B cell (primary cell): ENCODE measurements around the gene SLC39A11. TPM values are rescaled to one million over a fixed set of nuclear protein-coding genes. Genes with fewer than 3 reads are reported as not detected.

Source experiments
- ATAC-seq: fragments of 200-7000 bp; cut with Tn5 transposase; one replicate; pipeline ENCODE4 v1.10.0; 2021; ENCODE audit warnings: low read depth, mild to moderate bottlenecking, moderate number of reproducible peaks, moderate library complexity
- CTCF ChIA-PET: fragments of 350-600 bp; sonication (Branson Sonifier 250); formaldehyde crosslinking; loops from one replicate; lab custom pipeline; 2021; ENCODE audit warnings: antibody characterized with exemption, inconsistent platforms; lab: Charles Lee
- POLR2A ChIA-PET: fragments of 350-600 bp; sonication (Branson Sonifier 250); formaldehyde crosslinking; loops from one replicate; lab custom pipeline; 2021; ENCODE audit warnings: antibody characterized with exemption; lab: Charles Lee
- DNase-seq: peaks from one replicate; pipeline ENCODE4 v3.0.0; 2013
- H2AFZ ChIP-seq: 2 replicates; pipeline ENCODE4 v1.6.1; 2012; ENCODE audit warnings: mild to moderate bottlenecking, low read depth, low read length; ENCODE audit not compliant: insufficient read depth, poor library complexity, severe bottlenecking
- H3K27ac ChIP-seq, 2 donors: 1 replicate in 1 of 2; 2 replicates in 1 of 2; pipeline ENCODE4 v1.5.1; 2012 to 2013; ENCODE audit warnings: low read length in 2 of 2, mild to moderate bottlenecking in 2 of 2, moderate library complexity in 1 of 2
- H3K27me3 ChIP-seq, 4 experiments: fragments of 200-600 bp in 1 of 4; sonication (generic) in 1 of 4; replicated peaks in 1 of 4; 1 replicate in 2 of 4; 2 replicates in 2 of 4; pipeline versions ENCODE4 v1.6.1 to v1.7.0; 2013 to 2016; ENCODE audit warnings: low read length in 3 of 4, mild to moderate bottlenecking in 2 of 4, mixed read lengths in 1 of 4, moderate library complexity in 1 of 4; ENCODE audit not compliant: insufficient read depth in 4 of 4, control insufficient read depth in 3 of 4; ENCODE audit errors: control extremely low read depth in 1 of 4
- H3K36me3 ChIP-seq, 2 experiments: replicated peaks in 1 of 2; 1 replicate in 1 of 2; 2 replicates in 1 of 2; pipeline versions ENCODE4 v1.6.1 to v1.7.1; 2013; ENCODE audit warnings: low read length in 1 of 2; ENCODE audit not compliant: insufficient read depth in 2 of 2, control insufficient read depth in 1 of 2; ENCODE audit errors: control extremely low read depth in 1 of 2, extremely low read depth in 1 of 2
- H3K4me1 ChIP-seq, 2 donors: fragments of 200-600 bp in 1 of 2; sonication (generic) in 1 of 2; 1 replicate in 1 of 2; 2 replicates in 1 of 2; pipeline versions ENCODE4 v1.5.1 to v1.6.1; 2013 to 2017; ENCODE audit warnings: low read length in 2 of 2; ENCODE audit not compliant: control insufficient read depth in 2 of 2, insufficient read depth in 2 of 2
- H3K4me2 ChIP-seq: replicated peaks from 2 replicates; pipeline ENCODE3; 2012; ENCODE audit warnings: mild to moderate bottlenecking, low read depth, low read length; ENCODE audit not compliant: poor library complexity, severe bottlenecking
- H3K4me3 ChIP-seq, 5 experiments: fragments of 200-600 bp in 1 of 5; sonication (generic) in 1 of 5; 1 replicate in 3 of 5; 2 replicates in 2 of 5; pipeline versions ENCODE4 v1.5.1 to v1.7.0; 2011 to 2016; ENCODE audit warnings: low read length in 4 of 5, mild to moderate bottlenecking in 4 of 5, low read depth in 2 of 5, control low read depth in 1 of 5, moderate library complexity in 1 of 5; ENCODE audit not compliant: insufficient read depth in 1 of 5; ENCODE audit errors: control extremely low read depth in 1 of 5, extremely low read depth in 1 of 5
- H3K79me2 ChIP-seq: fragments of 200-600 bp; sonication (generic); one replicate; pipeline ENCODE4 v1.6.0; 2016; ENCODE audit warnings: low read length; ENCODE audit not compliant: control insufficient read depth, insufficient read depth
- H3K9ac ChIP-seq: fragments of 200-600 bp; sonication (generic); 2 replicates; pipeline ENCODE4 v1.6.1; 2017; ENCODE audit warnings: mild to moderate bottlenecking, low read length, moderate library complexity
- H3K9me3 ChIP-seq, 3 donors: one replicate each; pipeline versions ENCODE4 v1.6.1 to v1.7.1; 2013; ENCODE audit warnings: low read length in 2 of 3; ENCODE audit not compliant: control insufficient read depth in 2 of 3, insufficient read depth in 1 of 3; ENCODE audit errors: control extremely low read depth in 1 of 3
- H4K20me1 ChIP-seq: 2 replicates; pipeline ENCODE4 v1.6.0; 2012; ENCODE audit warnings: mild to moderate bottlenecking, low read length; ENCODE audit not compliant: insufficient read depth, control insufficient read depth, poor library complexity, severe bottlenecking
- H3K27ac Mint-ChIP-seq: one replicate; pipeline ENCODE4 v1.8.0; 2021; ENCODE audit warnings: mixed read lengths
- H3K27me3 Mint-ChIP-seq: one replicate; pipeline ENCODE4 v1.8.0; 2021; ENCODE audit warnings: mixed read lengths
- H3K4me1 Mint-ChIP-seq: one replicate; pipeline ENCODE4 v1.8.0; 2021; ENCODE audit warnings: mixed read lengths
- H3K4me3 Mint-ChIP-seq: one replicate; pipeline ENCODE4 v1.8.0; 2021; ENCODE audit warnings: mixed read lengths
- H3K9me3 Mint-ChIP-seq: one replicate; pipeline ENCODE4 v1.8.0; 2022; ENCODE audit warnings: mixed read lengths; ENCODE audit not compliant: insufficient read depth
- EZH2 ChIP-seq: IDR thresholded peaks from 2 replicates; pipeline ENCODE4 v1.6.1; 2012; ENCODE audit warnings: borderline replicate concordance, low read depth, mild to moderate bottlenecking, moderate library complexity, low read length; ENCODE audit not compliant: insufficient read depth, poor library complexity, severe bottlenecking
- WGBS: methylation state at CpG from one replicate; pipeline ENCODE4 v1.1.5; 2013; ENCODE audit warnings: missing lambda C conversion rate; ENCODE audit not compliant: insufficient coverage; 5-methylcytosine and 5-hydroxymethylcytosine counted together
- intact Hi-C: fragments of 100-400 bp; cut with micrococcal nuclease; formaldehyde crosslinking; loops from one replicate; pipeline ENCODE4 v1.10.0; 2022
- polyA plus RNA-seq: library from polyadenylated mRNA; depleted of rRNA; stranded (reverse); fragments of >200 nt; gene quantifications from 2 replicates; pipeline ENCODE4 v1.2.3, GENCODE V29; 2012
- total RNA-seq, 2 donors: library from RNA; stranded (reverse); fragments of 120-200 nt in 1 of 2; gene quantifications; 1 replicate in 1 of 2; 2 replicates in 1 of 2; pipeline versions ENCODE4 v1.2.3 to v1.2.4, GENCODE V29; 2013 to 2022
- TF ChIP-seq, protein P1 (sequence below): fragments of 200-600 bp; IDR thresholded peaks from one replicate; pipeline ENCODE4 v1.8.0; 2022; ENCODE audit warnings: antibody characterized with exemption, mild to moderate bottlenecking

SLC39A11 gene
- total and polyA plus RNA-seq, 2 donors (not counting 1 experiment from before 2014, with no cell fraction given), result 6.9 to 39.6 TPM

DNA sequence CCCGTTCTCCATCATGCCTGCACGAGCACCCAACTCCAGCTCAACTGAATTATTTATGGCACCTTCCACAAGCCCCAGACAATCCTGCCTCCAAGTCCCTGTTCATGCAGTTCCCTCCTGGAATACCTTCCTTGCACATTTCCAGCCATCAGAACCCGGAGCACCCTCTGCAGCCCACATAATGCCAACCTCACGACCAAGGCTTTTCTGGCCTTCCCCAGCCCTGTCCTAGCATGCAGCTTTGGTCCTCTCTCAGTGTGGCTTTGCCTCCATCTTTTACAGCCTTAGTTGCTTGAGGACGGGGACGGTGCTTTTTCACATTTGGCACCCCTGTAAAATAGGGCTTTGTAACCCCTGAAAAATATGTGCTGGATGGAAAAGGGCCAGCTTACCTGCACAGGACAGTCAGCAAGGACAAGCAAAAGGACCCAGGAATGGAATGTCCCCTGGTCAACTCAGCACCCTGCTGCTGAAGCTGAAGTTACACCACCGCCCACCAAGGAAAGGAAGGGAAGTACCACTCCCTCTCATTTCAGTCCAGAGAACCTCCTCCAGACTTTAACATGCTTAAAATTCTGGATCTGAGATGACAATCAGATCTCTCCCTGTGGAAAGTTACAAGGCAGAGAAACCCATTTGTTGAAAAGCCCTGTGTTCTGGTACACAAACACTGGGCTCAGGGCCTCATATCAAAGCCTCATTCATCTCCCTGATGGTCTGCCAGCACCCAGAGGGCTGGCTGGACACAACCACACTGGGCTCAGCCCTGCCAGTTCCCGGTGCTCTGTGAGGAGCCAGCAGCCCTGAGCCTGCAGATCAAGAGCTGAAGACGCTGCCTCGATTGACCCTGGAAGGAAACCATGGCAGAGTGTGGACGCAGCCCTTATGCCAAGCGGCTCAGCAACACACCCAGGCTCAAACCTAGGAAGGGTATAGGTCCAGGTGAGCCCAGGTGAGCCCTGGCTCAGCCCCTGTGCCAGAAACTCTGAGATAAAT, 2.9 kb downstream of the SLC39A11 start:
- no peak overlapping the region for H3K9ac ChIP-seq
- Mint-ChIP-seq H3K27me3 (no peaks in the 10 kb centered on the region), H3K9me3 (no peaks in the 10 kb centered on the region), H3K27ac (no peak overlapping the region), H3K4me3 (no peak overlapping the region), H3K4me1 (peaks cover 33% of the 10 kb centered on the region)
- no peaks in the 10 kb centered on the region for H3K9me3 ChIP-seq
- ChIA-PET CTCF (no interaction called here), POLR2A (no interaction called here)
- ATAC-seq (no peak), DNase-seq (no peak)
- peaks cover 7 to 16% of the 10 kb centered on the region in 2 donors for H3K4me1 ChIP-seq
- H3K36me3 ChIP-seq, result peaks cover 2 to 19% of the 10 kb centered on the region in 2 experiments
- TF ChIP-seq, protein P1, sequence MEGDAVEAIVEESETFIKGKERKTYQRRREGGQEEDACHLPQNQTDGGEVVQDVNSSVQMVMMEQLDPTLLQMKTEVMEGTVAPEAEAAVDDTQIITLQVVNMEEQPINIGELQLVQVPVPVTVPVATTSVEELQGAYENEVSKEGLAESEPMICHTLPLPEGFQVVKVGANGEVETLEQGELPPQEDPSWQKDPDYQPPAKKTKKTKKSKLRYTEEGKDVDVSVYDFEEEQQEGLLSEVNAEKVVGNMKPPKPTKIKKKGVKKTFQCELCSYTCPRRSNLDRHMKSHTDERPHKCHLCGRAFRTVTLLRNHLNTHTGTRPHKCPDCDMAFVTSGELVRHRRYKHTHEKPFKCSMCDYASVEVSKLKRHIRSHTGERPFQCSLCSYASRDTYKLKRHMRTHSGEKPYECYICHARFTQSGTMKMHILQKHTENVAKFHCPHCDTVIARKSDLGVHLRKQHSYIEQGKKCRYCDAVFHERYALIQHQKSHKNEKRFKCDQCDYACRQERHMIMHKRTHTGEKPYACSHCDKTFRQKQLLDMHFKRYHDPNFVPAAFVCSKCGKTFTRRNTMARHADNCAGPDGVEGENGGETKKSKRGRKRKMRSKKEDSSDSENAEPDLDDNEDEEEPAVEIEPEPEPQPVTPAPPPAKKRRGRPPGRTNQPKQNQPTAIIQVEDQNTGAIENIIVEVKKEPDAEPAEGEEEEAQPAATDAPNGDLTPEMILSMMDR, result no peak
- TF ChIP-seq EZH2, result no peak
- WGBS, result 95% methylated on average over 10 of the region's 12 CpGs
- no peak overlapping the region for H2AFZ ChIP-seq
- intact Hi-C loops, result loop anchor here (5.0 kb wide), 1 partner anchor 1113 kb away; the partner anchor contains the start of gene RPL38
- no peaks in the 10 kb centered on the region for H3K79me2 ChIP-seq
- H3K27ac ChIP-seq, result no peak overlapping the region
- no peak overlapping the region for H3K4me2 ChIP-seq
- H3K27me3 ChIP-seq, result no peaks in the 10 kb centered on the region
- H3K4me3 ChIP-seq, result no peak overlapping the region
- no peaks in the 10 kb centered on the region for H4K20me1 ChIP-seq

DNA sequence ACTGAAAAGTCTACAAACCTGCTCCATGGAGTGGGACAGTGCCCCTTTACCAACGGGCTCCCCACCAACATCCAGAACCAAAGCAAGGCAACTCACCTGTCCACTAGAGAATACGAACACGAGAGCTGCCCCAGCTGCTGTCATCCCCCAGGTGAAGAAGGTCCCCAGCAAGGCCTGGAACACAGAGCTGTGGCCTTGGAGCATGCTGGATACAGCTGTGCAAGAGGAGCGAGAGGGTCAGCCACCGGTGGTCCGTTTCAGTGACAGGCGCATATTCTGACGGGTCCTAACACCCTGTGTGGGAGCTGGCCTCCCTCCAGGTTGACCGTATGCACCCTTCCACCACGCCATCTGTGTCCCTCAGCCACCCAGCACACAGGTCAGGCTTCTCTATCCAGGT, 3.9 kb downstream of the SLC39A11 start:
- POLR2A ChIA-PET, result no interaction called here
- 93% methylated on average over 10 of the region's 10 CpGs for WGBS
- TF ChIP-seq, protein P1, result no peak
- TF ChIP-seq EZH2, result no peak
- Histone ChIP-seq H3K9ac (no peak overlapping the region), H3K4me2 (no peak overlapping the region), H3K36me3 (peaks cover 5 to 29% of the 10 kb centered on the region in 2 experiments), H3K27me3 (no peaks in the 10 kb centered on the region), H3K79me2 (no peaks in the 10 kb centered on the region), H3K9me3 (peaks cover 0 to 3% (median 0%) of the 10 kb centered on the region in 3 donors), H3K4me1 (peaks cover 7 to 16% of the 10 kb centered on the region in 2 donors), H3K4me3 (no peak overlapping the region), H4K20me1 (no peaks in the 10 kb centered on the region), H3K27ac (no peak overlapping the region), H2AFZ (no peak overlapping the region)
- H3K4me1 Mint-ChIP-seq, result peaks cover 28% of the 10 kb centered on the region
- H3K9me3 Mint-ChIP-seq, result no peaks in the 10 kb centered on the region
- intact Hi-C loops, result no loop called here
- DNase-seq (no peak), ATAC-seq (no peak)
- H3K27me3 Mint-ChIP-seq, result no peaks in the 10 kb centered on the region
- CTCF ChIA-PET, result no interaction called here
- no peak overlapping the region for H3K4me3 Mint-ChIP-seq
- H3K27ac Mint-ChIP-seq, result no peak overlapping the region
